NCI-H2227 (cell line): ENCODE data around the gene CHD3.
A peak's percentile ranks its signal among the peaks of the same experiment; 100 is the strongest.
"Not testable (repeated sequence)": the region's sequence is repeated elsewhere in the genome, so short reads cannot be mapped to it uniquely, and the experiment has no call there.

ENCODE experiments used
- DNase-seq: peaks from one replicate; lab custom pipeline; 2025; ENCODE audit not compliant: unreplicated experiment; lab: John Stamatoyannopoulos, UW

Gene CHD3

GRCh38 chr17:7849751-7850504 lies 38.7 kb upstream of the CHD3 start:
- DNase-seq: no peak

- DNase-seq: no peak
Observed at GRCh38 chr17:7850701-7851437, 37.7 kb upstream of the CHD3 start.

- DNase-seq: peak; percentile 85
Observed at GRCh38 chr17:7851438-7852261, 36.9 kb upstream of the CHD3 start.

GRCh38 chr17:7852262-7852670 lies 36.3 kb upstream of the CHD3 start:
- DNase-seq: no peak

- no peak for DNase-seq
Observed at GRCh38 chr17:7852919-7853690, 35.5 kb upstream of the CHD3 start.

GRCh38 chr17:7853691-7854038 lies 34.9 kb upstream of the CHD3 start:
- no peak for DNase-seq

- DNase-seq: no peak
Observed at GRCh38 chr17:7854078-7854777, 34.4 kb upstream of the CHD3 start.

- no peak for DNase-seq
Observed at GRCh38 chr17:7854851-7855659, 33.5 kb upstream of the CHD3 start, which contains the start of gene TMEM88. Gene TMEM88 (plus strand): TSS chr17:7855066. CDS start chr17:7855075, 9 bp downstream.

GRCh38 chr17:7855660-7856010 lies 33.0 kb upstream of the CHD3 start:
- no peak for DNase-seq

GRCh38 chr17:7856011-7856810 lies 32.4 kb upstream of the CHD3 start:
- DNase-seq: peak; percentile 50

- DNase-seq: peak; percentile 97
Observed at GRCh38 chr17:7856811-7857712, 31.5 kb upstream of the CHD3 start, which contains the start of gene NAA38. Gene NAA38 (minus strand): TSS chr17:7857559. CDS start chr17:7857463, 96 bp downstream.

- peak; percentile 93 for DNase-seq
Observed at GRCh38 chr17:7857713-7858521, 30.7 kb upstream of the CHD3 start, which contains the start of gene CYB5D1. Gene CYB5D1 (plus strand): TSS chr17:7858003. CDS start chr17:7858135, 132 bp downstream.

- peak; percentile 51 for DNase-seq
Observed at GRCh38 chr17:7858522-7858810, 30.1 kb upstream of the CHD3 start.

GRCh38 chr17:7859028-7859427 lies 29.6 kb upstream of the CHD3 start:
- DNase-seq: no peak

GRCh38 chr17:7862692-7863437 lies 25.7 kb upstream of the CHD3 start:
- DNase-seq: peak; percentile 72

GRCh38 chr17:7864384-7864783 lies 24.2 kb upstream of the CHD3 start:
- not testable (repeated sequence) for DNase-seq
